Measurements from ENCODE around the gene C14orf119. TPM values are rescaled to one million over a fixed set of nuclear protein-coding genes. Genes with fewer than 3 reads are reported as not detected.

C14orf119 gene
- total RNA-seq, 2 experiments from 2014 or later: 52.0 to 57.0 TPM

DNA sequence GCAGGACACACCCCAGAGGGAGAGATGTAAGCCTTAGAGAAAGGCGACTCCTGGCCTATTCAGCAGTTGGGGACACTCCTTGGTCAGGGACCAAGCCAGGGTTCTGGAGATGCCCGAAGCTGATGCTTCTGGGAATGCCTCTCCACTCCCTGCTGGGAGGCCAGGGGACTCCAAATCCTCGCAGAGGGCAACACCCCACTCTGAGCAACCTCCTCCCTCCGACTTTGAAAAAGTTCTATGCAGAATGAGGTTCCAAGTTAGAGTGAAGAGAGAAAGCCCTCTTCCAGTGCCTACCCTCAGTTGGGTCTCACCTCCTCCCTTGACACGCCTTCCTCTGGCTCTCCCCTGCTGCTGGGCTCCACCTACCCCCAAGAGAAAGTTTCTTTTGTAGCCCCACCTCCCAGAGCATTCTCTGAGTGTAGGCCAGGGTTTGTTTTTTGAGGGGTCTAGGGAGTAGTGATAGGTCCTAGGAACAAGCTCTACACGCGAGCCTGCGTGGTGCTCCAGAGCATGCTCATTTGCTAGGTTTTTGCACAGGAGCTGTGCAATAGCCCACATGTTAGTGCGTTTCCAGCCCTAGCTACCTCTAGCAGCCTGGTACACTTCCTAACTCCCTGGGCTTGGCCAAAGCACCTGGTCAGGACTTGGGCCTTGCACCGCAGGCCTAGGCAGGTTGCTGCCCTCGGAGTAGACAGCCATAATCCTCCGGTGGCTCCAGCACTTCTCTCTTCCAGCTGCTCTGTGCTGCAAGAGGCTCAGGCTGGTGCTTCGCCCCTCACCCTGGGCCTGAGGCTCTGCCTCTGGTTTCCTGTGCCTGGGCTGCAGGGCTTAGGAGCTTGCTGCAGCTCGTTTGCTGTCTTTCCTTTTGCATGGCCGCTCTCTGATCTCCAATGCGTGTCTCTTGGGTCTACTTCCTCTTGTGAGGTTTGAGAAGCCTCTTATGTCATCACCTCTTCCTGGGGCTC, 24.3 kb downstream of the C14orf119 start:
- DNase-seq: peak; percentile 26
- Mint-ChIP-seq H3K4me3 (peak overlapping the region; percentile 32), H3K27ac (peak overlapping the region; percentile 75), H3K9me3 (no peaks in the 10 kb centered on the region), H3K4me1 (peaks cover 44% of the 10 kb centered on the region), H3K27me3 (no peaks in the 10 kb centered on the region), H3K36me3 (no peaks in the 10 kb centered on the region)

DNA sequence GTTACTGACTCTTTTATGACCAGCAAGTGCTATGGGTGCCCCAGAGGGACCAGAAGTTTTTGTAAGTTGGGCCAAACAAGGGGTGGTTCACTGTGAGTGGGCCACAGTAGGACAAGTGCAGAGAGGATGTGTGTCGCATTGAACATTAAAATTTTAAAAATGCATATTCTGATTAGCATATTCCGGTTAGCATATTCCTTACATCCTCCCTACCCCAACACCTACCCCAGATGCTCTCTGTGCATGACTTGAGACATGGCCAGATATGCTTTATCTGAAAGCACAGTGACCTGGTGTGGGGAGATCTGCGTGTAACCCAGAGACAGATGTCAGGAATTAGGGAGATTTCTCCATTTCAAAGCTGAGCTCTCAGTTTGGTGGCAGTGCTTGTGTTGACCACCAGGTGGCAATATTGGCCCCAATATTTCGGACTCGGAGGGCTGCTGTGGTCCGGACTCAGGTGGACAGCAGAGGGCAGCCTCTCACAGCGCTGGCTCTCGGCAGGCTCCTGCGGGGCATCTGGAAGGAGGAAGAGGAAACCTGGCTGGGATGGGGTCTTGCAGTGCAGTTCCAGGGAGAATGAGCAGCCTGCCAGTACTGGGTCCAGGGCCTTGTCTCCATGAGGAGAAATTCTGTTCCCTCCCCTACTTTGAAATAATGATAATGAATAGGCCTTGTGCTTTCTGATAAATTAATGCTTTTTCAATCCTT, 25.4 kb downstream of the C14orf119 start:
- Mint-ChIP-seq H3K27me3 (no peaks in the 10 kb centered on the region), H3K4me3 (peak overlapping the region; percentile 37), H3K27ac (peak overlapping the region; percentile 75), H3K9me3 (no peaks in the 10 kb centered on the region), H3K4me1 (peaks cover 40% of the 10 kb centered on the region), H3K36me3 (no peaks in the 10 kb centered on the region)
- DNase-seq: peak; percentile 81

DNA sequence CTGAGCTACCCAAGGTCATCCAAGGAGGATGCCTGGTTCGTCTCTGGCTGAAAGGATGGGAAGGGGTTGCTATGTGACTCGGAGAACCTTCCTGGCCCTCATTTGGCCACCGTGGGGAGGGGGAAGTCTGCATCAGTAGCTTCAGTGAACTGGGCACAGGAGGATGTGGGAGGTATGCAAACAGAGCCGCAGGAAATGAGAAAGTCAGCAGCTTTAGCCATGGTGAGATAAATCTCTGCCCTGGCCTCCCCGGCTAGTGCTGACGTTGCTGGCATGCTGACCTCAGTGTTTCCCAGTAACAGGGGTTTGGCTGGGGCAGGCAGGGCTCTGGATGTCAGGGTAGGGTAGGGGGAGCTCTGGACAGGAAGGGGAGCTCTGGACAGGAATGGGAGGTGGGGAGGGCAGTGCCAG, 26.1 kb downstream of the C14orf119 start:
- no peak overlapping the region for H3K27ac Mint-ChIP-seq

DNA sequence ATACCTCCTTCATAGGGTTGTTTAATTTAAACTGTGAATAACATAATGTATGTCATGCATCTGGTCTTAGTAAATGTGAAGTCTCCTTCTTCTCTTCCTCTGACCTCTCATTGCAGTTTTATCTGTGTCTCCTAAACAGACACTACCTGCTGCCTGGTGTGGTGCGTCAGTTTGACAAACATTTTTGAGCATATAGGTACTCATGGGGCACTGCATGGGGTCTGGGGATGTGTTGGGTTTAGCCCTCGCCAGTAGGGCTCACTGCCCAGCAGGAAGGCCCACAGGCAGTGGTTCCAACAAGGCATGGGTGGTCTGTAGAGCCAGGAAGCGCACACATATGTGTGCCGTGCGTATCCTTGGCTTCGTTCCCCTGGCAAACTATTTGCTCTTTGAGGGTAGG, 26.8 kb downstream of the C14orf119 start:
- no peaks in the 10 kb centered on the region for H3K27me3 Mint-ChIP-seq
- H3K9me3 Mint-ChIP-seq: no peaks in the 10 kb centered on the region
- H3K36me3 Mint-ChIP-seq: no peaks in the 10 kb centered on the region
- no peak overlapping the region for H3K27ac Mint-ChIP-seq
- no peak for DNase-seq
- no peak overlapping the region for H3K4me3 Mint-ChIP-seq
- peaks cover 34% of the 10 kb centered on the region for H3K4me1 Mint-ChIP-seq

More for the DNA sequence above, 26.1 kb downstream of the C14orf119 start:
- H3K36me3 Mint-ChIP-seq: no peaks in the 10 kb centered on the region
- no peak overlapping the region for H3K4me3 Mint-ChIP-seq
- H3K4me1 Mint-ChIP-seq: peaks cover 40% of the 10 kb centered on the region
- H3K27me3 Mint-ChIP-seq: no peaks in the 10 kb centered on the region
- DNase-seq: no peak
- H3K9me3 Mint-ChIP-seq: no peaks in the 10 kb centered on the region

DNA sequence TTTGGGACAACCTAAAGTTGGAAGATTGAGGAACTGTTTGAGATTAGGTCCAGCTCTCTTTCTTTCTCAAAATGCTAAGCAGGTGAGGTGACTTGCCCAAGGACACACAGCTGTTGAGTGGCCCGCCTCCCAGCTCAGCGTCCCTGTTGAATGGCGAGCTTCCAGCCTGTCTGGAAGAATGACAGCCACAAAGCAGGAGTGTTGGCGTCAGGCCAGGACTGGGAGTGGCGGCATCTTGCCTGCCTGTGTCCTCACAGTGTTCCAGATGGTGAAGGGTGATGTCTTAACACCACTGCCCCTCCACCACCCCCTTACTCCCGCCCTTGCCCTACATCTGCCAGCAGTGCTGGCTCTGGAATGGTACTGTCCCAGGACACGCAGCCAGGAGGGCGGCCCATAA, 28.1 kb downstream of the C14orf119 start:
- H3K9me3 Mint-ChIP-seq: no peaks in the 10 kb centered on the region
- peaks cover 29% of the 10 kb centered on the region for H3K4me1 Mint-ChIP-seq
- H3K4me3 Mint-ChIP-seq: no peak overlapping the region
- H3K27me3 Mint-ChIP-seq: no peaks in the 10 kb centered on the region
- DNase-seq: no peak
- no peaks in the 10 kb centered on the region for H3K36me3 Mint-ChIP-seq
- no peak overlapping the region for H3K27ac Mint-ChIP-seq

DNA sequence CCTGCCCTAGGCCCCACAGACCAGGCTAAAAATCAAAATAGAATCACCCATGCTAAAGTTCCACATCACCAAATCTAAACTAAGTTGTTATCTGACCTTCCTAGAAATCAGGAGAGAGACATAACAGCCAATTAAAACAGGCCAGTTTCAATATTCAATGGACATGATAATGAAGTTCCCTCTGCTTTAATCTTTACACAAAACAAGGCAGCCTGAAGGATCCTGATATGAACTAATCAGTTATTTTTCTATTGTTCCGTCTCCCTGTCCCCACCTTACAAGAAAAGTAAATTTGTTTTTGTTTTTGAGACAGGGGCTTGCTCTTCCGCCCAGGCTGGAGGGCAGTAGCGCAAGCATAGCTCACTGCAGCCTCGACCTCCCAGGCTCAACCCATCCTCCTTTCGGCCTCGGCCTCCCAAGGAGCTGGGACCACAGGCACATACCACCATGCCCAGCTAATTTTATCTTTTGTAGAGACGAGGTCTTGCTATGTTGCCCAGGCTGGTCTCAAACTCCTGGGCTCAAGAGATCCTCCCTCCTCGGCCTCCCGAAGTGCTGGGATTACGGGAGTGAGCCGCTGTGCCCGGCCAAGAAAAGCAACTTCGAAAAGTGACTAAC, 29.1 kb downstream of the C14orf119 start:
- Mint-ChIP-seq H3K27me3 (no peaks in the 10 kb centered on the region), H3K9me3 (no peaks in the 10 kb centered on the region), H3K36me3 (no peaks in the 10 kb centered on the region), H3K4me1 (peaks cover 22% of the 10 kb centered on the region), H3K27ac (no peak overlapping the region), H3K4me3 (no peak overlapping the region)
- DNase-seq: no peak

DNA sequence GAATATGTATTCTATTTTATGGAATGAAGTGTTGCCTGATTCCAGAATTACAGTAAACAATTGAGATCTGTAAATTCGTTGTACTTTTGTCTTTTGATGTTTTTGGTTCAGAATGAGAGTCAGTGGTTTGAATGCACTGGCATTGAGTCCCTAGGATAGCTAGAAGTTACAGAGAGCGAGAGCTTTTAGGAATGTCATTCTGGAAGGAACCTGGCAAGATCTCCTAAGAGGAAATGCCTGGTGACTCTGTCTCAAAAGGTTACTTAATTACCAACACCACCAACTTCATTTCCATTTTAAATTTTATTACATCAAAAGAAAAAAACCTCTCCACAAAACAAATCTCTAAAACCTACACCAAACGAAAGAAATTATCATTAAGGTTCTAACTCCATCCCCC, 29.7 kb downstream of the C14orf119 start:
- no peaks in the 10 kb centered on the region for H3K36me3 Mint-ChIP-seq

DNA sequence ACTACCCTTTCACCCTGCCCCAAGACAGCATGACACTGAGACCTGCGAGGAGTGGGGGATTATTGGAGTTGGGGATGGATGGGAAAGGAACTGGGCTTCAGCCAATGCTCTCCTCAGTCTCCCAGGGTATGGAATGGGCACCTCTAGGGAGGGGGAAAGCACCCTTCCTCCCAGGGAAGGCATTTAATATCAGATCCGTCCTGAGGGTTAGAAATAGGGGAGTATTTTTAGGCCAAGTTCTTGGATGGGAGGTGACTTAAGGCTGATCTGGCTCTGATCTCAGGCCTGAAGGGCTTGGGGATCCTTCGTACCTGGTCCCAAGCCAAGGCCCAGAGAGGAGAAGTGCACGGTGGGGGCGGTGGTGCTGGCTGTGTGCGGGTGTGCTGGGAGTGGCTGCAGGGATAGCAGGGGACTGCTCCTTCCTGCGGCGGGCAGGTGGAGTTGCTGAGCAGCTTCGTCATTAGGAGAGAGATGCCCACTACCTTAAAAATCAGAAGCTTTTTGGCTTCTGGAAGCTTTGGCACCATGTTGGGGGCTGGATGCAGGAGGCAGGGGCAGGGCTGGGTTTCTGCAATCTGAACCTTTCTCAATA, 30.7 kb downstream of the C14orf119 start:
- Mint-ChIP-seq H3K36me3 (no peaks in the 10 kb centered on the region), H3K27ac (no peak overlapping the region), H3K4me1 (peaks cover 6% of the 10 kb centered on the region), H3K27me3 (no peaks in the 10 kb centered on the region), H3K9me3 (no peaks in the 10 kb centered on the region), H3K4me3 (no peak overlapping the region)
- no peak for DNase-seq

More for the DNA sequence above, 29.7 kb downstream of the C14orf119 start:
- no peak for DNase-seq
- H3K4me1 Mint-ChIP-seq: peaks cover 16% of the 10 kb centered on the region
- no peak overlapping the region for H3K4me3 Mint-ChIP-seq
- H3K27me3 Mint-ChIP-seq: no peaks in the 10 kb centered on the region
- H3K9me3 Mint-ChIP-seq: no peaks in the 10 kb centered on the region
- H3K27ac Mint-ChIP-seq: no peak overlapping the region

DNA sequence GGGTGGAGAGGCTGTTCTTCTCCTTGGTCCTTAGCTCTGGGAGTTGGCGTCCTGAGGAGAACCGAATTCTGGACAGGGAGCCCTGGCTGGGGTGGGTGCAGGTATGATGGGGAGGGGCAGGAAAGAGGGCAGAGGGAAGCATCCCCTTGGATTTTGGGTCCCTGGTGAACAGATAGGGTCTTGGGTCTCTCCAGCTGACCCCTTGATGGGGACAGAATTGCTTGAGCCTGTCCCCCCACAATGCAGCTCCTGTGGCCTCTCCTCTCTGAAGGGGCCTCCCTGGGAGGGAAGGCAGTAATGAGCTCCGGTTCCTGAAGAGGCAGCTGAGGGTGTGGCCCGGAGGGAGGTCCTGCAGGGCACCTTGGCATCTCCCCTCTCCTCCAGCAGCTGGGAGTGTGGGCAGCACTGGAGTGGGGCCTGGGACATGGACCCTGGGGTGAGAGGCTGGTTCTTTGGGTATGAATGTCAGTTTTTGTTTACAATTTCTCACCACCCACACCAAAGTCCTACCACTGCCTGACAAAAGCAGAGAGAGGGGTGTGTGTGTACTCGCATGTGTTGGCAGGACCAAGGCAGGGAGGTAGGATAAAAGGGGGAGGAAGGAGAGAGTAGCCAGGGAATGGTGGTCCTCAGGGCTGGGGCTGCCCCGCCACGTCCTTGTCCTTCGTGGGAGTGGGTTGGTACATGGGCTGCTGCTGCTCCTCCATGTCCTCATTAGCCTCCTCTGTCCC, 31.4 kb downstream of the C14orf119 start:
- H3K9me3 Mint-ChIP-seq: no peaks in the 10 kb centered on the region
- H3K4me3 Mint-ChIP-seq: no peak overlapping the region
- H3K4me1 Mint-ChIP-seq: no peaks in the 10 kb centered on the region

DNA sequence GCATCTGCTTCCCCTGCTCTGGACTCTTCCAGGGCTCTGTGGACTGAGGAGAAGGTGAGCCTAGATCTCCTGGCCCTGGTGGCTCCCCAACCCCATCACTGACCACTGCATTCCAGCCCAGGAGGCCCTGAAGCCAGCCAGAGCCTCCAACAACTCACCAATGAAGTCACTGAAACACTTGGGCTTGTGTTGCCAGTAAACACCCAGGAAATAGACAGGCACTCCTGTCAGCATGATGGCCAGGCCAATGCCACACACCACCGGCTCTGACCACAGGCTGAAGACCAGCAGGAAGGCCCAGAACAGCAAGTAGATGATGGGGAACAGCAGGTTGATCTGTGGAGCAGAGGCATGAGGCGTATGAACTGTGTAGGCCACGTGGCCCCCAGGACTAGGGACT, 32.6 kb downstream of the C14orf119 start:
- no peaks in the 10 kb centered on the region for H3K36me3 Mint-ChIP-seq
- no peaks in the 10 kb centered on the region for H3K27me3 Mint-ChIP-seq
- H3K4me1 Mint-ChIP-seq: no peaks in the 10 kb centered on the region
- no peak for DNase-seq
- H3K4me3 Mint-ChIP-seq: no peak overlapping the region
- H3K9me3 Mint-ChIP-seq: no peaks in the 10 kb centered on the region
- H3K27ac Mint-ChIP-seq: no peak overlapping the region

More for the DNA sequence above, 31.4 kb downstream of the C14orf119 start:
- Mint-ChIP-seq H3K27ac (no peak overlapping the region), H3K36me3 (no peaks in the 10 kb centered on the region), H3K27me3 (no peaks in the 10 kb centered on the region)
- DNase-seq: no peak

DNA sequence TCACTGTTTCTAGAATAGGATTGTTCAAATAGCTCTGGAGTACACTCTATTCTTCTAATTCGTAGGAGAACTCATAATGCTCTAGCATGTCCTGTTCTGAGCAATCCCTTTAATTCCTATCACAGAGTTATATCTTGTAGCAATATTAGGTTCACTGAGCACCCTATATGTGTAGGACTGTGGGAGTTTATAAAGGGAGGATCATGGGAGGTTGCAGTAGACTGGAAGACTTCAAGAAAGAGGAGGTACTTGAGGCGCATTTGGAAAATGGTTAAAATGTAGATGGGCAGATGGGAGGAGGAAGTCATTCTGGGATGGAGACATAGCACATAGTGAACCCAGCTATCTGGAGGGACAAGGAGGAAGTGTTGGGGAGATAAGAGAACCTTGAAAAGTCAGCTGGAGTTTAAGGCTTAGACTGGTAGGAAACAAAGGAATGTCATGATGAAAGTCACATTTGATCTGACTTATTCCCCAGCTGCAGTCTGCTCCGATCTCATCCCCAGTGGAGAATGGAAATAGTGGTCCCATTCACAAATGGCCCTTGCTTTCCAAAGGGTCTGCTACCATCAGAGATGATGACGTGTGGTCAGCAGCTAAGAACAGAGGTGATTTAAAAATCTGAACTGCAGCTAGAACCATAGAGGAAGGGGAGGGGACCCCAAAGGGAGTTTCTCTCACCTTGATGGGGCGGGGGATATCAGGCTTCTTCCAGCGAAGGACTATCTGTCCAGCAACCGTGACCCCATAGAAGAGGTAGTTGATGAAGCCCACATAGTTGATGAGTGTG, 33.9 kb downstream of the C14orf119 start:
- Mint-ChIP-seq H3K9me3 (no peaks in the 10 kb centered on the region), H3K27ac (no peak overlapping the region)
- no peak for DNase-seq

DNA sequence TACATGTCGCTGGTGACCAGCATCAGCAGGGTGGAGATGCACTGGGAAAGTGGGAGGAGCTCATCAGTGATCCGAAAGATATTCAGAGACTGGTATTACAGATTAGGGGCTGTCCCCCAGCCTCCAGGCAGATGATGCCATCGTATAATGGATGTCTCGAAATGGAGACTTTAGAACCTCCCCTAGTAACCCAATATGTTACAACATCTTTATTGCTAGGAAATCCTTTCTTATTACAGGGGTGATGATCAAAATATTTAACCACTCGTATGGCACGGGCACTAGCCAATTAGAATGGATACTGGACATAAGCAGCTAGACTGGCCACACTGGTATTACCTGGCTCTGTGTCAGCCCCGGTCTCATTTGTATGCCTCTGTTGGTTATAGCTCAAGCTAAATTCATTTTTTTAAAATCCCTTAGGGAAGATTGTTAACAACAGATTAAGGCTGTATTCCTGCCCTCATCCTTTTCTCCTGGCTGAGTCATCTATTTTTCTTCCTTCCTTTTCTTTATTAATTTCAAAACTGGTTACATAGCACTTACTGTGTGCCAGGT, 34.5 kb downstream of the C14orf119 start:
- H3K4me1 Mint-ChIP-seq: no peaks in the 10 kb centered on the region
- no peaks in the 10 kb centered on the region for H3K27me3 Mint-ChIP-seq
- no peak overlapping the region for H3K27ac Mint-ChIP-seq
- no peaks in the 10 kb centered on the region for H3K9me3 Mint-ChIP-seq
- no peak overlapping the region for H3K4me3 Mint-ChIP-seq
- H3K36me3 Mint-ChIP-seq: no peaks in the 10 kb centered on the region
- DNase-seq: no peak

More for the DNA sequence above, 33.9 kb downstream of the C14orf119 start:
- H3K4me3 Mint-ChIP-seq: no peak overlapping the region
- H3K4me1 Mint-ChIP-seq: no peaks in the 10 kb centered on the region
- no peaks in the 10 kb centered on the region for H3K27me3 Mint-ChIP-seq
- H3K36me3 Mint-ChIP-seq: no peaks in the 10 kb centered on the region

DNA sequence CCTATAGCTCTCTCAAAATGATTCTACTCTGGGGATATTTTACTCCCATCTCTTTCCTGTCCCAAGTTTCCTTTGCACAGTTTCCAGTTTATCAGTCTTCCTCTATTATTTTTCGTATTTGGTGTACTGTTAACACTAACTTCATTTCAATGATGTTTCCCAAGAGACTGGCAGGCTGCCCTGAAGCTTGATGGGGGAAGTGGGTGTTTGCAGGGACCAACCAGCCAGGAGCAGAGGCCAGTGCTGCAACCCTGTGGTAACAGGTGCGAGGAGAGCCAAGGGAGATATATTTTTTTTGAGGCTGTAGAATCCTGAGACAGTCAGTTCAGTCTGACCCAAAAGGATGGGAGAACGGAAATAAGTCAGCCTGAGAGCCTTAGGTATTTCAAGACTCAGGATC, 35.6 kb downstream of the C14orf119 start:
- Mint-ChIP-seq H3K9me3 (no peaks in the 10 kb centered on the region), H3K27me3 (no peaks in the 10 kb centered on the region), H3K36me3 (no peaks in the 10 kb centered on the region), H3K4me3 (no peak overlapping the region), H3K27ac (peak overlapping the region; percentile 3), H3K4me1 (no peaks in the 10 kb centered on the region)
- no peak for DNase-seq

Data from activated naive CD8-positive, alpha-beta T cell treated with anti-CD3 and anti-CD28 coated beads for 36 hours (primary cell).